T-helper 1 cell treated with Interleukin-12 subunit alpha and Interleukin-12 subunit beta and Interleukin-4 antibody, amounts not matched to agents 30 ng/mL and 1 ng/mL, for 36 hours (primary cell): ENCODE measurements around the gene VSIG4. TPM values are rescaled to one million over a fixed set of nuclear protein-coding genes. Genes with fewer than 3 reads are reported as not detected.

ENCODE experiments used
- intact Hi-C: fragments of 100-400 bp; cut with micrococcal nuclease; formaldehyde crosslinking; loops from one replicate; pipeline ENCODE4 v1.15.1; 2024
- total RNA-seq: library from RNA; stranded (reverse); gene quantifications from 2 replicates; pipeline ENCODE4 v1.2.3, GENCODE V29; 2022

Gene VSIG4
- total RNA-seq, 1 donor from 2014 or later, result not detected

GRCh38 chrX:66012094-66012534, 27.8 kb downstream of the VSIG4 start:
- intact Hi-C loops, result loop anchor here (2.0 to 10.0 kb wide), 4 partner anchors 35 to 1037 kb away; partner anchors contain the start of genes LAS1L and ZC4H2

GRCh38 chrX:66009231-66009845, 30.5 kb downstream of the VSIG4 start:
- intact Hi-C loops, result no loop called here

- intact Hi-C loops, result no loop called here
Observed at GRCh38 chrX:66008328-66008970, 31.4 kb downstream of the VSIG4 start.

- intact Hi-C loops, result no loop called here
Observed at GRCh38 chrX:66007851-66008250, 32.0 kb downstream of the VSIG4 start.

GRCh38 chrX:66005830-66006449, 33.9 kb downstream of the VSIG4 start:
- intact Hi-C loops, result loop anchor here (1.0 kb wide), 1 partner anchor 9 kb away; no protein-coding TSS in a partner anchor

- intact Hi-C loops, result loop anchor here (1.0 kb wide), 1 partner anchor 10 kb away; no protein-coding TSS in a partner anchor
Observed at GRCh38 chrX:66004928-66005829, 34.7 kb downstream of the VSIG4 start.

- intact Hi-C loops, result no loop called here
Observed at GRCh38 chrX:66002824-66003680, 36.8 kb downstream of the VSIG4 start.

GRCh38 chrX:66001596-66001995, 38.3 kb downstream of the VSIG4 start:
- intact Hi-C loops, result no loop called here

- intact Hi-C loops, result no loop called here
Observed at GRCh38 chrX:66000628-66001272, 39.1 kb downstream of the VSIG4 start.

- intact Hi-C loops, result no loop called here
Observed at GRCh38 chrX:66000178-66000577, 39.7 kb downstream of the VSIG4 start.

- intact Hi-C loops, result no loop called here
Observed at GRCh38 chrX:65999563-66000148, 40.2 kb downstream of the VSIG4 start.

- intact Hi-C loops, result no loop called here
Observed at GRCh38 chrX:65999029-65999562, 40.8 kb downstream of the VSIG4 start.

- intact Hi-C loops, result no loop called here
Observed at GRCh38 chrX:65997978-65998717, 41.7 kb downstream of the VSIG4 start.

- intact Hi-C loops, result no loop called here
Observed at GRCh38 chrX:65994519-65995506, 45.1 kb downstream of the VSIG4 start.

GRCh38 chrX:65993915-65994460, 45.9 kb downstream of the VSIG4 start:
- intact Hi-C loops, result no loop called here

- intact Hi-C loops, result no loop called here
Observed at GRCh38 chrX:65993332-65993731, 46.5 kb downstream of the VSIG4 start.

GRCh38 chrX:65990702-65991101, 49.2 kb downstream of the VSIG4 start:
- intact Hi-C loops, result no loop called here
